Central memory CD8-positive, alpha-beta T cell (primary cell): Measurements from ENCODE around the gene GNAQ.

Experiments used
- ATAC-seq: fragments of 150-1000 bp; cut with Tn5 transposase; replicated peaks from 2 replicates; pipeline ENCODE4 v1.10.0; 2022; ENCODE audit warnings: mild to moderate bottlenecking, moderate FRiP score, moderate number of reproducible peaks; ENCODE audit not compliant: poor library complexity, severe bottlenecking; ENCODE audit errors: extremely low read depth
- DNase-seq, 2 donors: peaks; one replicate each; pipeline ENCODE4 v3.0.0; 2021; ENCODE audit warnings: low spot score in 2 of 2
- H3K27ac Mint-ChIP-seq: one replicate; pipeline ENCODE4 v1.8.0; 2022; ENCODE audit warnings: low read depth, mild to moderate bottlenecking, moderate library complexity, mixed read lengths
- H3K27me3 Mint-ChIP-seq: one replicate; pipeline ENCODE4 v1.8.0; 2022; ENCODE audit warnings: mixed read lengths
- H3K36me3 Mint-ChIP-seq: one replicate; pipeline ENCODE4 v1.8.0; 2022; ENCODE audit warnings: mild to moderate bottlenecking, moderate library complexity, mixed read lengths; ENCODE audit not compliant: insufficient read depth
- H3K4me1 Mint-ChIP-seq: one replicate; pipeline ENCODE4 v1.8.0; 2022; ENCODE audit warnings: mixed read lengths
- H3K4me3 Mint-ChIP-seq: one replicate; pipeline ENCODE4 v1.8.0; 2022; ENCODE audit warnings: mild to moderate bottlenecking, moderate library complexity, mixed read lengths
- H3K9me3 Mint-ChIP-seq: one replicate; pipeline ENCODE4 v1.8.0; 2022; ENCODE audit warnings: mixed read lengths

The GNAQ gene

DNA sequence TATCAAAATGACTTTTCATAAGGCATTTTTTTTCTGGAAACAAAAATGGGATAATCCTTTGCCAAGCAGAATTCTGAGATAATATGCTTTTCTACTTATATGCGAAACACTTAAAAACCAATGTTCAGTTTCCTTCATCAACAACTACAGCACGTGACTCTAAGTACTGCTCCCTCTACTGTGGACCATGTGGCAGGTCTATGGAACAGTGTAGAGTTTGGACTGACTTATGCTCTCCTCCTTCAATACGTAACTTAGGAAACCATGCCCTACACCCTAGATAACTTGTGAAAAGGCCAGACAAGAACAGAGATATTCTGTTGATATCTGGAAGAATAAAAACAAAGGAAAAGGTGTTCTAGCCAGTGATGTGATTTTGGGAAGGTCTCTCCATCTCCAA is 272.2 kb downstream of the GNAQ start:
- H3K4me3 Mint-ChIP-seq = no peak overlapping the region
- no peak overlapping the region for H3K27ac Mint-ChIP-seq
- peaks cover 7% of the 10 kb centered on the region for H3K9me3 Mint-ChIP-seq
- H3K4me1 Mint-ChIP-seq = no peaks in the 10 kb centered on the region
- DNase-seq = no peak
- peaks cover 3% of the 10 kb centered on the region for H3K36me3 Mint-ChIP-seq
- ATAC-seq = no peak
- H3K27me3 Mint-ChIP-seq = no peaks in the 10 kb centered on the region

DNA sequence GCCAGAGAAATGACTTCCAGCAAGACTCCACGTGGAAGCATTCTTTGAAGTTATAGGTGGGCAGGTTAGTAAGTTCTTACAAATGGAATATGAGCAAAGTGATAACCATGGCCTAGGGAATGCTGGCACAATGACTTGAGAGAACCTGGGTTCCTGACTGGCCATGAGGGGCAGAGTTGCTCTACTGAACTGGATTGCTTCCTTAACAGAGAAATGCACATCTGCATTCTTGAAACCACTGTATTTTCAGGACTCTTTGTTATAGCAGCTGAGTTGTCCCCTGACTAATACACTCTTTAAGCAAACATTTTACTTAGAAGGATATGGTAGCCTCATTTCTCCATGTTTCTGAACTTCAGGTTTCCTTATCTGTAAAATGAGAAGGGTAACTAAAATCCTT is 275.2 kb downstream of the GNAQ start:
- H3K4me3 Mint-ChIP-seq = no peak overlapping the region
- H3K9me3 Mint-ChIP-seq = peaks cover 7% of the 10 kb centered on the region
- peaks cover 5% of the 10 kb centered on the region for H3K4me1 Mint-ChIP-seq
- no peaks in the 10 kb centered on the region for H3K27me3 Mint-ChIP-seq
- no peak overlapping the region for H3K27ac Mint-ChIP-seq
- ATAC-seq = no peak
- peaks cover 3% of the 10 kb centered on the region for H3K36me3 Mint-ChIP-seq
- no peak for DNase-seq

DNA sequence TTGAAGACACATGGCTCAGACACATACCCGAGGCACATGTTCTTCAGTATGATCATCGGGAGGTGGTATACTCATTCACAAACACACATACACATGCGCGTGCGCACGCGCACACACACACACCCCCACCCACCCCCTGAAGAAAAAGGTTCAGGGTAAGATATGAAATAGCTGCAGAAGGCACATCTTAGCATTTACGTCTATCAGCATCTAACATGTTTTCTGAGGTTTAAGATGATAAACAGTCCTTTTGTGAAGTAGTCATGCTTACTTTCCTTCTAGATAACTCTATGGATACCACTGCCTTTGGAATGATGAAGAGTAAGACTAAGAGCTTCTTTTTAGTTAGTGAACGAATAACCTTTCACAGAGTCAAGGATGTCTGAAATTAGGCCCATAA is 278.4 kb downstream of the GNAQ start:
- Mint-ChIP-seq H3K4me3 (no peak overlapping the region), H3K36me3 (peaks cover 3% of the 10 kb centered on the region), H3K27ac (no peak overlapping the region), H3K9me3 (peaks cover 7% of the 10 kb centered on the region), H3K27me3 (no peaks in the 10 kb centered on the region), H3K4me1 (peaks cover 8% of the 10 kb centered on the region)
- ATAC-seq (no peak), DNase-seq (no peak)

DNA sequence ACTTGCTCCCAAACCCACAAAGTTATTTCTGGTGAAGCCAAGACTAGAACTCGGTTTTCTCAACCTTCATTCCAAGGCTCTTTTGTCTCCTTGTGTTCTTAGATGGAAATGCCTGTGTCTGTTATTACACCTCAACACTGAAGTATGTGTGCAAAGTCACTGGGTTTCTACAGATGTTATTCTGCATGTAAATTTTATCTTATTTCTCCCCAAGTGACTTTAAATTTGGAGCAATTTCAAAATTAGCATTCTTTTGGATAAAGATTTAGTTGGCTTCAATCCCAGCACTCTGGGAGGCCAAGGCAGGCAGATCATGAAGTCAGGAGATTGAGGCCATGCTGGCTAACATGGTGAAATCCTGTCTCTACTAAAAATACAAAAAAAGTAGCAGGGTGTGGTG is 279.1 kb downstream of the GNAQ start:
- H3K27me3 Mint-ChIP-seq = no peaks in the 10 kb centered on the region
- H3K9me3 Mint-ChIP-seq = peaks cover 7% of the 10 kb centered on the region
- DNase-seq (no peak), ATAC-seq (no peak)
- no peak overlapping the region for H3K4me3 Mint-ChIP-seq
- H3K27ac Mint-ChIP-seq = no peak overlapping the region
- H3K4me1 Mint-ChIP-seq = peaks cover 8% of the 10 kb centered on the region
- peaks cover 3% of the 10 kb centered on the region for H3K36me3 Mint-ChIP-seq

DNA sequence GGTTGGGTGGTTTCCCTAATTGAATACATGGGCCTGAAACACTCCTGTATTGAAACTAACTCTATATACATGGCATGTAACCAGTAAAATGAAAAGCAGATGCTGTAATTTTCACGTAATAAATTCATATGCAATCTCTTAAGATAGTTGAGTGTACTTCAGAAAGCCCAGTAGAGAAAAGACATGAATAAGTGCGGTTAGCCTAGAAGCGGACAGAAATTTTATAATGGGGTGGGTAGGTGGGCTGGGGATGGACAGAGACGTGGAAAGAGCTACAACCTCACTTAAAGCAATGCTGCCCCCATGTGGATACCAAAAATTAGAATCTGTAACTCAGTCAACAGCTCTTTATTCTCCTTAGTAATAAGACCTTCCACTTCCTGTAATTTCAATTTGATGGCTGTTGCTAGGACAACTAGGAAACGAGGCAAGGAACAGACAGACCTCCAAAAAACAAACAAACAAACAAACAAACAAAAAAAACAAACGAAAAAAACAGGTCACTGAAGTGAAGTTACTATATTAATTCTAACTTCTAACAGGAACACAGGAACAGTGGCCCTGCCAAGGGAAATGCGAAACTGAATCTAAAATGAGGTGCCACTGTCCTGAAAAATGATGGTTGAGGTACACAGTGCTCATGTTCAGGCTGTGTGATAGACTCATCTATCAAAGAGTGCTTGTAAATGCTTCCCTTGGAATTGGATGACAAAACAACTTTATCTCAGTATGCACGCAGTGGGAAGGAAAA is 280.1 kb downstream of the GNAQ start:
- no peak for ATAC-seq
- no peak for DNase-seq
- H3K27me3 Mint-ChIP-seq = no peaks in the 10 kb centered on the region
- peaks cover 3% of the 10 kb centered on the region for H3K36me3 Mint-ChIP-seq
- H3K27ac Mint-ChIP-seq = no peak overlapping the region
- peaks cover 8% of the 10 kb centered on the region for H3K4me1 Mint-ChIP-seq
- no peaks in the 10 kb centered on the region for H3K9me3 Mint-ChIP-seq
- no peak overlapping the region for H3K4me3 Mint-ChIP-seq

DNA sequence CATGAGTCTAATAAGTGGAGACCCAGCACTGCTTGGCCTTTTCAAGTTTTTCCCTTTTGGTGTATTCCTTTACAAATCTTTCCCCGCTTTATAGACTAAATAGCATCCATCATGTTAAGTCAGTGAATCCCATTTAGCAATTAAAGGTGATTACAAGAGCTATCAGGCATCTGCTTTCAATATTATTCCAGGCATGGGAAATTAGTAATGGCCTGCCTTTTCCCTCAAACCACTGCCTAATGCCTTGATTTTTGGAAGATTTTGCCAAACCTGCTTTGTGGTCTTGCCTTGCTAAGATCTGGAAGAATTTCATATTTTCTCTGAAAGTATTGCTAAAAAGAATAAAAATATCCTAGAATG is 280.6 kb downstream of the GNAQ start:
- peaks cover 8% of the 10 kb centered on the region for H3K4me1 Mint-ChIP-seq
- H3K27me3 Mint-ChIP-seq = no peaks in the 10 kb centered on the region
- H3K9me3 Mint-ChIP-seq = no peaks in the 10 kb centered on the region
- ATAC-seq (no peak), DNase-seq (no peak)
- no peak overlapping the region for H3K27ac Mint-ChIP-seq
- H3K4me3 Mint-ChIP-seq = no peak overlapping the region
- peaks cover 3% of the 10 kb centered on the region for H3K36me3 Mint-ChIP-seq

DNA sequence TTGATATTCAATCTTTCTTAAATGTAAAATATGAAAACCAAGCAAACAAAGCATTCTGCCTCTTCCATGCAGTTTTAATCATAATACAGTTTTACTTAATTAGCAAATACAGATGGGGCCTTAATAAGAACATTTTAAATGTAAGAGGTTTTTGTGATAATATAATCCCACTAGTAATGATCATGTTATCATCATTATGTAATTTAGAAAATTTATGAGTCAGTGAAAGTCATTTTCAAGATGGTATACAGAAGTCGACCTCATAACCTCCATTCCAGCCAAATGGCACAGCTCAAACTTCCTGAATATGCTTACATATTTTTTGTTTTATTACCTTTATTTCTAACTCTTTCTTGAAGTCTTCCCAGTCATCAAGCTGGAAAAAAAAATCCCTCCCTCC is 281.3 kb downstream of the GNAQ start:
- H3K27me3 Mint-ChIP-seq = peaks cover 2% of the 10 kb centered on the region
- no peak overlapping the region for H3K4me3 Mint-ChIP-seq
- H3K9me3 Mint-ChIP-seq = no peaks in the 10 kb centered on the region
- peaks cover 8% of the 10 kb centered on the region for H3K4me1 Mint-ChIP-seq
- peaks cover 3% of the 10 kb centered on the region for H3K36me3 Mint-ChIP-seq
- no peak for DNase-seq
- ATAC-seq = no peak
- H3K27ac Mint-ChIP-seq = no peak overlapping the region

DNA sequence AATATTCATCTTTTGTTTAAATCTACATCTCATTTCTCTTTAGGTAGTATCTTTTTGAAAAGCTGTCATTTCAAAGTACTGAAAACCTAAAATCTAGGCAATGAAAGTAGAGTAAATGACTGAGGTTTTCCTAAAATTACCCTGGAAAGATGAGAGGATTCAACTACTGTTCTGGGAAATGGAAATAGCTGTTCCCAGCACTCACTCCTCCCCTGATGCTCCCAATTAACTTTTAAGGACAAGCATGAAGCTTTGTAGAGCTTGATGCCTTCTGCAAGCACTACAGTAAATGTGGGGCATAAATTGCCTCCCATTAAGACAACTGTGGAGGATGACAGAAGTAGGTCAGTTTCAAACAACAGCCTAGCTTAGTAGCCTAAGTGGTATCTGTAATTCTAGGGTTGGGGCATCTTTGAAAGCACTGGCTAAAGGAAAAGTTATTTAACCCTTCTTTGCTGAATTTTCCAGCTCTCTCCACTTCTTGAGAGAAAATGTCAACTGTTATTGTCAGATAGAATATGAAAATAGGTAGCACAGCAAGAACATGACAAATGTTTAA is 283.3 kb downstream of the GNAQ start:
- DNase-seq (no peak), ATAC-seq (no peak)
- Mint-ChIP-seq H3K4me1 (peaks cover 8% of the 10 kb centered on the region), H3K9me3 (no peaks in the 10 kb centered on the region), H3K36me3 (peaks cover 10% of the 10 kb centered on the region), H3K4me3 (no peak overlapping the region), H3K27me3 (peaks cover 20% of the 10 kb centered on the region), H3K27ac (no peak overlapping the region)

DNA sequence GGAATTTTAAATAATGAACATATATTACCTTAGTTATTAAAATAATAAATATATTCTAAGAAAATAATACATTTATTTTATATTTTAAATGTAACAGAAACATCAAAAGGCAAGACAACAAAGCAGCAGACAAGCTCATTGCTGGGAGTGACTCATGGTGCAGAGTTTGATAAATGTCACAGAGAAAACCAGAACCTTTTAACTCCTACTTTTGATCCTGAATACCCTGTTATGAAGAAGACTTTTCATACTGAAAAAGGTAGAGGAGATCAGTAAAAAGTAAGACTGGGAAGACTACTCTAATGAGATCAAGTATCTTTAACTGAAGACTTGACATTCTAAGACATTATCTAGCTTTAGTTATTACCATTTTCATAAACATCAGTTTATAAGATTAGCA is 284.4 kb downstream of the GNAQ start:
- Mint-ChIP-seq H3K4me3 (no peak overlapping the region), H3K27ac (no peak overlapping the region), H3K36me3 (peaks cover 10% of the 10 kb centered on the region), H3K27me3 (peaks cover 31% of the 10 kb centered on the region), H3K4me1 (peaks cover 8% of the 10 kb centered on the region), H3K9me3 (no peaks in the 10 kb centered on the region)
- no peak for DNase-seq
- no peak for ATAC-seq

DNA sequence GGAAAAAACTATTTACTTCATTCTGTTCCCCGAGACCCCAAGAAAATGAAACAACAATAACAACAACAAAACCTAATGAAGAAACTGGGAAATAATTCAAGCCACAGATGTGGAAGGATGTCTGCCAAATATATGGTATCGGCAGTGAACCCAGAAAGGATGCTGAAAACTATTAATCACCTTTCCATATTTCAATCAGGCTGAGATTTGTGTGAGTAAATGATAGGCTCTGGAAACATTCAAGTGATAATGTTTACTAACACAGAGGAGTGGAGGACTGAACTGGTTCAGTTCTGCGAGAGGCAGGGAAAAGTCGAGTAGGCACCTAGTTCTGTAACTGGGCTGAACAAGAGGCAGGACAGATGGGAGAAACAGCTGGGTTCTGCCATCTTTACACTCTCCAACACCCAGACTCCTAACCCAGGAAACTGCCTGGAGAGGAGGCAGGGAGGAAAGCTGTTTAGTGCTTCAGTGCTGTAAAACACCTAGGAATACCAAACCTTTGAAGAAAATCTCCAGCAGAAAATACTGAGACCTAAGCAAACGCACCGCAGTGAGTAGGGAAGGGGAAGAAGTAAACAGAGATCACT is 286.7 kb downstream of the GNAQ start:
- no peaks in the 10 kb centered on the region for H3K4me1 Mint-ChIP-seq
- ATAC-seq = no peak

DNA sequence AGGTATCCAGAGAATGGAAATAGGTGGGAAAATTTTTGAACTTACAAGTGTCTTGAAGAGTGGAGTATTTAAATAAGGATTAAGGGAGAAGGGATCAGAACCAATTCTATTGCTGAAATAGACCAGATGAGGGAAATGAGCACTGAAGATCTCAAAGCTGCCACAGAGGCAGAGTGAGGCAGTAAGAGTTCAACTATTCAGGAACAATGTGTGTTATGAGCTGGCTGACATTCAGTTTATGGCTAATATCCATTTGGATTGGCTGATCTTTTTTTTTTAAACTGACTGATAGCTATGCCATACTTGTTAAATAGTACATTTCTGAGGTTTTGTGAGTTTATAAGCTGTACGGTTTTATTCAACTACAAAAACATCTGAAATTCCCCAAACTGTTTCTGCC is 288.2 kb downstream of the GNAQ start:
- Mint-ChIP-seq H3K9me3 (no peaks in the 10 kb centered on the region), H3K4me3 (no peak overlapping the region), H3K4me1 (no peaks in the 10 kb centered on the region), H3K27me3 (peaks cover 33% of the 10 kb centered on the region), H3K27ac (no peak overlapping the region), H3K36me3 (peaks cover 7% of the 10 kb centered on the region)
- ATAC-seq = no peak
- DNase-seq = no peak

More for the DNA sequence above, 286.7 kb downstream of the GNAQ start:
- Mint-ChIP-seq H3K4me3 (no peak overlapping the region), H3K36me3 (peaks cover 10% of the 10 kb centered on the region), H3K9me3 (no peaks in the 10 kb centered on the region), H3K27ac (no peak overlapping the region), H3K27me3 (peaks cover 33% of the 10 kb centered on the region)
- no peak for DNase-seq

DNA sequence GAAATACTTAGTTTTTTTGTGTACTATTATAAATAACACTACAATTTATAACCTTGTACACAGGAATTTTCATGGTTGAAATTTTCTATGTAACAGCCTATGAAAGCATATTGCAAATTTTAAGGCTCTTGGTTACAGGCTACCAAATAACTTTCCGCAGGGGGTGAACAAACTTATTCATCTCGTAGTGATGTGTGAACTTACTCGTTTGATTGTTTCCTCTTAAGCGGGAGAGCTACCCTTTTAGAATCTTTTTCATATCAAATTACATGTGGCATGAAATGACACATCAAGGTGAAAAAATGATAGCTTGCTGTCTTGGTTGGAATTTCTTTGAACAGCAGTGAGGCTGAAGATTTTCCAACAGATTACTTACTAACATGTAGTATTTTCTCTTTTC is 292.7 kb downstream of the GNAQ start:
- ATAC-seq (no peak), DNase-seq (no peak)
- peaks cover 2% of the 10 kb centered on the region for H3K36me3 Mint-ChIP-seq
- H3K4me3 Mint-ChIP-seq = no peak overlapping the region
- no peak overlapping the region for H3K27ac Mint-ChIP-seq
- H3K27me3 Mint-ChIP-seq = peaks cover 17% of the 10 kb centered on the region
- H3K4me1 Mint-ChIP-seq = no peaks in the 10 kb centered on the region
- H3K9me3 Mint-ChIP-seq = no peaks in the 10 kb centered on the region

DNA sequence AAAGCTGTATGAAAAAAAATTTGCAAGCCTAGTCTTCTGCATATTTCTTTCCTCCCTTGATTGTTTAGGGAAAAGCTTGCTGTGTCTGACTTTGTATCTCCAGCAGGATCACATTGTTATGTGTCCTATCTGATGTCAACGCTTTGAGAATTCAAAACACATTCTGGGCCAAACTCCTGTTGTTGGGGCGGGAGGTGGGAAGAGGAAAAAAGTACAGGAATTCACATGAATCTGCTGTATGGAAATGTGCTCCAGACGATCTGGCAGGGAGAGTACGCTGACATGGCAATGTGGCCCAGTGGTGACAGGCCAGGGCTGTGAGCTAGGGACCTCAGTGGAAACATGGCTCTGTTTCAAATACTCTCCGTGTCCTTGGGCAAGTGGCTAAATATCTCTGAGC is 296.1 kb downstream of the GNAQ start:
- Mint-ChIP-seq H3K27me3 (no peaks in the 10 kb centered on the region), H3K27ac (no peak overlapping the region), H3K4me3 (no peak overlapping the region), H3K4me1 (no peaks in the 10 kb centered on the region), H3K9me3 (no peaks in the 10 kb centered on the region), H3K36me3 (no peaks in the 10 kb centered on the region)
- DNase-seq (no peak), ATAC-seq (no peak)
